ENCODE data around the gene NAIF1. TPM values are rescaled to one million over a fixed set of nuclear protein-coding genes. Genes with fewer than 3 reads are reported as not detected.
A peak's percentile ranks its signal among the peaks of the same experiment; 100 is the strongest.

The NAIF1 gene
- total and polyA plus RNA-seq, 2 experiments from 2014 or later = 4.9 to 5.5 TPM

DNA sequence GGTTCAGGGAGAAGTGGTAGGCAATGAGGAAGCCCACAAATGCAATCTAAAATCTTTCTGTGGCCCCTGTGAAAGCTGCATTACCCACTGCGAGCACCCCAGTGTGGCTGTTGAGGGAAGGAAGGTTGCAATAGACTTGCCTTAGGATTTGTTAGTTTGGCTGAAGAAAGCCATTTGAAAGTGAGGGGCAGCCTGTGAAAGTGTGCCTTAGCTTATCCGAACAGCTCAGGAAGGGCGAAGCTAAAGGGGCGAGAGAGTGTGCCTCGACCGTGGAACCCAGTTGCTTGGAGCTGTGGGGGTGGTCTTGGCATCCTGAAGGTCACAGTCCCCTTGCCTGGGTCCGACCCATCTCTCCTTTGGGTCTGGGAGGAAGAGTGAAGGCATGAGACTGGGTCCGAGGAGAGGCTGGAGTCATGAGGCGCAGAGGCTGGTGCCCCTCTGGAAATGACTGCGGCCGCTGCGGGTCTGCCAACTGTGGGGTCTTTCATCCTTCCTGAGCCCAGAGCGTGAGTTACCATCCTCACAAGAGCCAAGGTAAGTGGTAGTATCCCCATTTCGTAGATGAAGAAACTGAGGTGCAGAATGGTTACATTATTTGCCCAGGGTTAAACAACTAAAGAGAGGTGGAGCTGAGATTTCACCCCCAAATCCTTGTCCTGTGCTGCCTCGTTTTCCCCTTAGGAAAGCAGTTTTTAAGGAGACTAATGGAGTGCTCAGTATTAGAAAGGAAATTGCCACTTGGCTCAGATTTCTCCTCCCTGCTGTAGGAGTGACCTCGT is 25.3 kb upstream of the NAIF1 start (continued):
- TF ChIP-seq, protein P1, sequence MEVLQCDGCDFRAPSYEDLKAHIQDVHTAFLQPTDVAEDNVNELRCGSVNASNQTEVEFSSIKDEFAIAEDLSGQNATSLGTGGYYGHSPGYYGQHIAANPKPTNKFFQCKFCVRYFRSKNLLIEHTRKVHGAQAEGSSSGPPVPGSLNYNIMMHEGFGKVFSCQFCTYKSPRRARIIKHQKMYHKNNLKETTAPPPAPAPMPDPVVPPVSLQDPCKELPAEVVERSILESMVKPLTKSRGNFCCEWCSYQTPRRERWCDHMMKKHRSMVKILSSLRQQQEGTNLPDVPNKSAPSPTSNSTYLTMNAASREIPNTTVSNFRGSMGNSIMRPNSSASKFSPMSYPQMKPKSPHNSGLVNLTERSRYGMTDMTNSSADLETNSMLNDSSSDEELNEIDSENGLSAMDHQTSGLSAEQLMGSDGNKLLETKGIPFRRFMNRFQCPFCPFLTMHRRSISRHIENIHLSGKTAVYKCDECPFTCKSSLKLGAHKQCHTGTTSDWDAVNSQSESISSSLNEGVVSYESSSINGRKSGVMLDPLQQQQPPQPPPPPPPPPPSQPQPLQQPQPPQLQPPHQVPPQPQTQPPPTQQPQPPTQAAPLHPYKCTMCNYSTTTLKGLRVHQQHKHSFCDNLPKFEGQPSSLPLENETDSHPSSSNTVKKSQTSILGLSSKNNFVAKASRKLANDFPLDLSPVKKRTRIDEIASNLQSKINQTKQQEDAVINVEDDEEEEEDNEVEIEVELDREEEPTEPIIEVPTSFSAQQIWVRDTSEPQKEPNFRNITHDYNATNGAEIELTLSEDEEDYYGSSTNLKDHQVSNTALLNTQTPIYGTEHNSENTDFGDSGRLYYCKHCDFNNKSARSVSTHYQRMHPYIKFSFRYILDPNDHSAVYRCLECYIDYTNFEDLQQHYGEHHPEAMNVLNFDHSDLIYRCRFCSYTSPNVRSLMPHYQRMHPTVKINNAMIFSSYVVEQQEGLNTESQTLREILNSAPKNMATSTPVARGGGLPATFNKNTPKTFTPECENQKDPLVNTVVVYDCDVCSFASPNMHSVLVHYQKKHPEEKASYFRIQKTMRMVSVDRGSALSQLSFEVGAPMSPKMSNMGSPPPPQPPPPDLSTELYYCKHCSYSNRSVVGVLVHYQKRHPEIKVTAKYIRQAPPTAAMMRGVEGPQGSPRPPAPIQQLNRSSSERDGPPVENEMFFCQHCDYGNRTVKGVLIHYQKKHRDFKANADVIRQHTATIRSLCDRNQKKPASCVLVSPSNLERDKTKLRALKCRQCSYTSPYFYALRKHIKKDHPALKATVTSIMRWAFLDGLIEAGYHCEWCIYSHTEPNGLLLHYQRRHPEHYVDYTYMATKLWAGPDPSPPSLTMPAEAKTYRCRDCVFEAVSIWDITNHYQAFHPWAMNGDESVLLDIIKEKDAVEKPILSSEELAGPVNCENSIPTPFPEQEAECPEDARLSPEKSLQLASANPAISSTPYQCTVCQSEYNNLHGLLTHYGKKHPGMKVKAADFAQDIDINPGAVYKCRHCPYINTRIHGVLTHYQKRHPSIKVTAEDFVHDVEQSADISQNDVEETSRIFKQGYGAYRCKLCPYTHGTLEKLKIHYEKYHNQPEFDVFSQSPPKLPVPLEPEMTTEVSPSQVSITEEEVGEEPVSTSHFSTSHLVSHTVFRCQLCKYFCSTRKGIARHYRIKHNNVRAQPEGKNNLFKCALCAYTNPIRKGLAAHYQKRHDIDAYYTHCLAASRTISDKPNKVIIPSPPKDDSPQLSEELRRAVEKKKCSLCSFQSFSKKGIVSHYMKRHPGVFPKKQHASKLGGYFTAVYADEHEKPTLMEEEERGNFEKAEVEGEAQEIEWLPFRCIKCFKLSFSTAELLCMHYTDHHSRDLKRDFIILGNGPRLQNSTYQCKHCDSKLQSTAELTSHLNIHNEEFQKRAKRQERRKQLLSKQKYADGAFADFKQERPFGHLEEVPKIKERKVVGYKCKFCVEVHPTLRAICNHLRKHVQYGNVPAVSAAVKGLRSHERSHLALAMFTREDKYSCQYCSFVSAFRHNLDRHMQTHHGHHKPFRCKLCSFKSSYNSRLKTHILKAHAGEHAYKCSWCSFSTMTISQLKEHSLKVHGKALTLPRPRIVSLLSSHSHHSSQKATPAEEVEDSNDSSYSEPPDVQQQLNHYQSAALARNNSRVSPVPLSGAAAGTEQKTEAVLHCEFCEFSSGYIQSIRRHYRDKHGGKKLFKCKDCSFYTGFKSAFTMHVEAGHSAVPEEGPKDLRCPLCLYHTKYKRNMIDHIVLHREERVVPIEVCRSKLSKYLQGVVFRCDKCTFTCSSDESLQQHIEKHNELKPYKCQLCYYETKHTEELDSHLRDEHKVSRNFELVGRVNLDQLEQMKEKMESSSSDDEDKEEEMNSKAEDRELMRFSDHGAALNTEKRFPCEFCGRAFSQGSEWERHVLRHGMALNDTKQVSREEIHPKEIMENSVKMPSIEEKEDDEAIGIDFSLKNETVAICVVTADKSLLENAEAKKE (CRISPR knock-in tag; IDR thresholded peaks at IDR 0.05) = no peak
- TF ChIP-seq, protein P2, sequence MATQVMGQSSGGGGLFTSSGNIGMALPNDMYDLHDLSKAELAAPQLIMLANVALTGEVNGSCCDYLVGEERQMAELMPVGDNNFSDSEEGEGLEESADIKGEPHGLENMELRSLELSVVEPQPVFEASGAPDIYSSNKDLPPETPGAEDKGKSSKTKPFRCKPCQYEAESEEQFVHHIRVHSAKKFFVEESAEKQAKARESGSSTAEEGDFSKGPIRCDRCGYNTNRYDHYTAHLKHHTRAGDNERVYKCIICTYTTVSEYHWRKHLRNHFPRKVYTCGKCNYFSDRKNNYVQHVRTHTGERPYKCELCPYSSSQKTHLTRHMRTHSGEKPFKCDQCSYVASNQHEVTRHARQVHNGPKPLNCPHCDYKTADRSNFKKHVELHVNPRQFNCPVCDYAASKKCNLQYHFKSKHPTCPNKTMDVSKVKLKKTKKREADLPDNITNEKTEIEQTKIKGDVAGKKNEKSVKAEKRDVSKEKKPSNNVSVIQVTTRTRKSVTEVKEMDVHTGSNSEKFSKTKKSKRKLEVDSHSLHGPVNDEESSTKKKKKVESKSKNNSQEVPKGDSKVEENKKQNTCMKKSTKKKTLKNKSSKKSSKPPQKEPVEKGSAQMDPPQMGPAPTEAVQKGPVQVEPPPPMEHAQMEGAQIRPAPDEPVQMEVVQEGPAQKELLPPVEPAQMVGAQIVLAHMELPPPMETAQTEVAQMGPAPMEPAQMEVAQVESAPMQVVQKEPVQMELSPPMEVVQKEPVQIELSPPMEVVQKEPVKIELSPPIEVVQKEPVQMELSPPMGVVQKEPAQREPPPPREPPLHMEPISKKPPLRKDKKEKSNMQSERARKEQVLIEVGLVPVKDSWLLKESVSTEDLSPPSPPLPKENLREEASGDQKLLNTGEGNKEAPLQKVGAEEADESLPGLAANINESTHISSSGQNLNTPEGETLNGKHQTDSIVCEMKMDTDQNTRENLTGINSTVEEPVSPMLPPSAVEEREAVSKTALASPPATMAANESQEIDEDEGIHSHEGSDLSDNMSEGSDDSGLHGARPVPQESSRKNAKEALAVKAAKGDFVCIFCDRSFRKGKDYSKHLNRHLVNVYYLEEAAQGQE (IDR thresholded peaks at IDR 0.05; ENCODE audit: unreplicated experiment) = no peak
- no peak for TF ChIP-seq POLR2AphosphoS5 (IDR thresholded peaks at IDR 0.05; ENCODE audit: low read depth)

DNA sequence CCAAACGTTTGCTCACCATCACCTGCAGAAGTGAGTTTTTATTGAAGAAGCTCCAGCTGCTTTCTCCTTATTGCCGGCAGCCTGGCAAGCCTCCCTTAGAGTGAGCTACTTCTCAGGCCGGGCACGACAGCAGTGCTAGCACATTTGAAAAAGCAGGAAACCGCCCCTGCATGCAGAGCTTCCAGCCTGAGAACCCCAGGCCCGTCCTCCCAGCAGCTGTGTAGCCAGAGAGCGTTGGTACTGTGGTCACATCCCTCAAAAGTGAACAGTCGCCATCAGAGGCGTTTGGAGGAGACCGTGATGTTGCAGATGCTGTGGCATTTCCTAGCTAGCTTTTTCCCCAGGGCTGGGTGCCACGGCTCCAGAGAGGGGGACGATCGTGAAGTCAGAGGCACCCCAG is 24.5 kb upstream of the NAIF1 start:
- H3F3A ChIP-seq (replicated peaks; ENCODE audit: low read depth) = peaks cover 9% of the 10 kb centered on the region; the same call in 1 of the 2 replicates
- peaks cover 62% of the 10 kb centered on the region for H3K79me2 ChIP-seq (replicated peaks; ENCODE audit: insufficient read depth)
- no peaks in the 10 kb centered on the region for H3K9me2 ChIP-seq (ENCODE audit: insufficient read depth)
- Mint-ChIP-seq H3K27ac (peak overlapping the region; percentile 72; the same call in 1 of the 2 replicates), H3K4me1 (peaks cover 24% of the 10 kb centered on the region), H3K4me3 (no peak overlapping the region), H3K36me3 (ENCODE audit: low read depth) (no peaks in the 10 kb centered on the region), H3K27me3 (ENCODE audit: insufficient read depth, low read depth, poor library complexity) (peaks cover 7% of the 10 kb centered on the region), H3K9me3 (no peaks in the 10 kb centered on the region)
- no peaks in the 10 kb centered on the region; the same call in 1 of the 2 replicates for H3K36me3 ChIP-seq (ENCODE audit: insufficient read depth)
- H3K27me3 ChIP-seq (ENCODE audit: insufficient read depth) = no peaks in the 10 kb centered on the region
- no peak overlapping the region for H2AFZ ChIP-seq
- peaks cover 3% of the 10 kb centered on the region for H4K20me1 ChIP-seq (replicated peaks; ENCODE audit: insufficient read depth)
- H3K4me3 ChIP-seq = no peak overlapping the region
- H3K4me2 ChIP-seq = no peak overlapping the region
- no peak for DNase-seq (ENCODE audit: low spot score)
- ATAC-seq = no peak
- H3K4me1 ChIP-seq (ENCODE audit: insufficient read depth) = no peaks in the 10 kb centered on the region; the same call in 1 of the 2 replicates
- no peak overlapping the region; the same call in 1 of the 2 replicates for H3K27ac ChIP-seq (ENCODE audit: low read depth)
- TF ChIP-seq, protein P1 (CRISPR knock-in tag; IDR thresholded peaks at IDR 0.05) = no peak
- TF ChIP-seq ZNF331 (CRISPR knock-in tag; IDR thresholded peaks at IDR 0.05; ENCODE audit: low read depth) = no peak

Data from GM23338 (cell line).